Peyer's patch (tissue), 4 donors: ENCODE results near the gene ARHGAP1.

Source experiments
- POLR2A ChIP-seq, 2 donors: fragments of 450-650 bp; IDR thresholded peaks; one replicate each; pipeline ENCODE4 v1.5.1; 2017; ENCODE audit warnings: antibody characterized with exemption in 2 of 2, mild to moderate bottlenecking in 2 of 2, moderate library complexity in 2 of 2
- TF ChIP-seq, protein P1 (sequence below), 6 experiments: fragments of 450-650 bp in 4 of 6; fragments of 200-600 bp in 2 of 6; sonication (generic) in 1 of 6; IDR thresholded peaks; one replicate each; pipeline ENCODE4 v1.5.1; 2017 to 2019; ENCODE audit warnings: antibody characterized with exemption in 6 of 6, mild to moderate bottlenecking in 3 of 6, moderate library complexity in 1 of 6

DNA sequence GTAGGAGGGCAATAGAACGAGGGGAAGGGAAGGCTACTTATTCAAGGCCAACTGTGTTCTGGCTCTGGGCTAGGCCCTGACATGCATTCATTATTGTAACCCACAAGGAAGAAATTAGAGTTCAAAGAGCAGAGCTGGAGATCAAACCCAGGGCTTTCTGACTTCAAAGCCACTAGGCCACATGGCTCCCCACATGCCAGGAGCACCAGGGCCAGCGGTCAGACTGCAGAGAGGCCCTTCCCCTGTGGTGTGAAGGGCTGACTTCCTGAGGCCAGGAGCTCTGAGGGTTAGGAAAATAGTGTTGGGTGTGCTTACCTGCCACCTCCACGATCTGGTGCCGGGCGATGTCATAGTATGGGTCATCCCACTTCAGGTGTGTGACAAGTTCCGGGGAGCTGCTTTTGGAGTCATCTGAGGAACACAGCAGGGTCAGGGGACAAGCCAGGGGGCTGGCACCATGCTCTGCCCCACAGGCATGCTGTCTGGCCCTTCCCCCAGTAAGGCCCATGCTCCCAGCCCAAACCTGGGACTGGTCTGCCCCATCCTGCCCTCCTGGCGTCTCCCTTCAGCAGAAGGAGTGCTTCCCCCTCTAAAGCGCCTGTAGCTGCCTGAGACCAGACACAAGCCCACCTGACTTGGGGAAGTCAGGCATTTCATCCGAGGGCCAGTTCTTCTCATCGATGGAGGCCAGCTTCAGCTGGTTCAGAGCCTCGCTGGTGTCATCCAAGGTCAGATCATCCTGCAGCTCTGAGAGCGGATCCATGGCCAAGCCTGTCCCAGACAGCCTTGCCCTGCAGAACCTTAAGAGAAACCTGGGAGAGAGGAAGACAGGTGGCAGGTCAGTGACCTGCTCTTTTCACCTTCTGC, 4.8 kb downstream of the ARHGAP1 start:
- TF ChIP-seq, protein P1, sequence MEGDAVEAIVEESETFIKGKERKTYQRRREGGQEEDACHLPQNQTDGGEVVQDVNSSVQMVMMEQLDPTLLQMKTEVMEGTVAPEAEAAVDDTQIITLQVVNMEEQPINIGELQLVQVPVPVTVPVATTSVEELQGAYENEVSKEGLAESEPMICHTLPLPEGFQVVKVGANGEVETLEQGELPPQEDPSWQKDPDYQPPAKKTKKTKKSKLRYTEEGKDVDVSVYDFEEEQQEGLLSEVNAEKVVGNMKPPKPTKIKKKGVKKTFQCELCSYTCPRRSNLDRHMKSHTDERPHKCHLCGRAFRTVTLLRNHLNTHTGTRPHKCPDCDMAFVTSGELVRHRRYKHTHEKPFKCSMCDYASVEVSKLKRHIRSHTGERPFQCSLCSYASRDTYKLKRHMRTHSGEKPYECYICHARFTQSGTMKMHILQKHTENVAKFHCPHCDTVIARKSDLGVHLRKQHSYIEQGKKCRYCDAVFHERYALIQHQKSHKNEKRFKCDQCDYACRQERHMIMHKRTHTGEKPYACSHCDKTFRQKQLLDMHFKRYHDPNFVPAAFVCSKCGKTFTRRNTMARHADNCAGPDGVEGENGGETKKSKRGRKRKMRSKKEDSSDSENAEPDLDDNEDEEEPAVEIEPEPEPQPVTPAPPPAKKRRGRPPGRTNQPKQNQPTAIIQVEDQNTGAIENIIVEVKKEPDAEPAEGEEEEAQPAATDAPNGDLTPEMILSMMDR (IDR thresholded peaks at IDR 0.05) = no peak
- TF ChIP-seq POLR2A (IDR thresholded peaks at IDR 0.05) = no peak
